Keratinocyte (primary cell): ENCODE data around the gene IL12RB2. TPM values are rescaled to one million over a fixed set of nuclear protein-coding genes. Genes with fewer than 3 reads are reported as not detected.

Experiments used
- DNase-seq: peaks from one replicate; pipeline ENCODE4 v3.0.0-alpha.2; 2011; ENCODE audit warnings: low read depth, missing footprints, low spot score
- FAIRE-seq: peaks from 2 replicates; lab custom pipeline; 2011; peaks lifted over from hg19 to GRCh38; lab: Jason Lieb, UNC
- H2AFZ ChIP-seq: 2 replicates; pipeline ENCODE4 v1.6.0; 2012; ENCODE audit warnings: low read length, control low read depth, inconsistent platforms; ENCODE audit not compliant: control insufficient read depth
- H3K27ac ChIP-seq: 2 replicates; pipeline ENCODE4 v1.5.1; 2011; ENCODE audit warnings: low read length; ENCODE audit not compliant: control insufficient read depth, insufficient read depth
- H3K27me3 ChIP-seq: 3 replicates; pipeline ENCODE4 v1.6.0; 2011; ENCODE audit warnings: low read length; ENCODE audit not compliant: control insufficient read depth, insufficient read depth; ENCODE audit errors: extremely low read depth
- H3K36me3 ChIP-seq, 2 experiments: 2 replicates in 1 of 2; 3 replicates in 1 of 2; pipeline ENCODE4 v1.5.1; 2011; ENCODE audit warnings: low read length in 2 of 2, mild to moderate bottlenecking in 1 of 2; ENCODE audit not compliant: control insufficient read depth in 2 of 2, insufficient read depth in 2 of 2; ENCODE audit errors: extremely low read depth in 1 of 2
- H3K4me1 ChIP-seq: 3 replicates; pipeline ENCODE4 v1.5.1; 2011; ENCODE audit warnings: low read length; ENCODE audit not compliant: control insufficient read depth, insufficient read depth; ENCODE audit errors: extremely low read depth
- H3K4me2 ChIP-seq: 3 replicates; pipeline ENCODE4 v1.6.0; 2011; ENCODE audit warnings: low read depth, low read length; ENCODE audit not compliant: control insufficient read depth, insufficient read depth; ENCODE audit errors: extremely low read depth
- H3K4me3 ChIP-seq, 3 experiments: fragments of 200-600 bp in 1 of 3; sonication (generic) in 1 of 3; 2 replicates in 2 of 3; 3 replicates in 1 of 3; pipeline ENCODE4 v1.5.1; 2011 to 2016; ENCODE audit warnings: low read length in 3 of 3, mild to moderate bottlenecking in 3 of 3, control low read depth in 2 of 3, inconsistent platforms in 1 of 3, low read depth in 1 of 3, mixed read lengths in 1 of 3, mixed run types in 1 of 3, moderate library complexity in 1 of 3; ENCODE audit not compliant: control insufficient read depth in 2 of 3, insufficient read depth in 2 of 3; ENCODE audit errors: extremely low read depth in 1 of 3
- H3K79me2 ChIP-seq: 2 replicates; pipeline ENCODE4 v1.6.0; 2012; ENCODE audit warnings: low read length; ENCODE audit not compliant: control insufficient read depth, insufficient read depth
- H3K9ac ChIP-seq: 3 replicates; pipeline ENCODE4 v1.6.0; 2011; ENCODE audit warnings: low read length; ENCODE audit not compliant: control insufficient read depth, insufficient read depth; ENCODE audit errors: extremely low read depth
- H3K9me1 ChIP-seq: 3 replicates; pipeline ENCODE4 v1.6.0; 2011; ENCODE audit warnings: low read length; ENCODE audit not compliant: control insufficient read depth, insufficient read depth; ENCODE audit errors: extremely low read depth
- H3K9me3 ChIP-seq: 2 replicates; pipeline ENCODE4 v1.5.1; 2012; ENCODE audit warnings: low read depth, low read length; ENCODE audit not compliant: control insufficient read depth
- H4K20me1 ChIP-seq: 3 replicates; pipeline ENCODE4 v1.6.0; 2011; ENCODE audit warnings: low read length; ENCODE audit not compliant: control insufficient read depth, insufficient read depth; ENCODE audit errors: extremely low read depth
- CTCF ChIP-seq, 3 experiments: IDR thresholded peaks in 1 of 3; conservative IDR thresholded peaks in 1 of 3; optimal IDR thresholded peaks in 1 of 3; 2 replicates in 2 of 3; 3 replicates in 1 of 3; pipeline versions ENCODE3 to v1.5.1; 2011; ENCODE audit warnings: low read length in 3 of 3, mild to moderate bottlenecking in 3 of 3, moderate library complexity in 2 of 3, control low read depth in 1 of 3, inconsistent platforms in 1 of 3; ENCODE audit not compliant: insufficient read depth in 2 of 3; ENCODE audit errors: extremely low read depth in 1 of 3
- EZH2 ChIP-seq: IDR thresholded peaks from one replicate; pipeline ENCODE4 v1.6.1; 2012; ENCODE audit warnings: inconsistent platforms, mild to moderate bottlenecking, low read length, moderate library complexity
- dilution Hi-C: fragments of 300-500 bp; cut with MboI; formaldehyde crosslinking; loops from one replicate; pipeline ENCODE4 v1.7.0; 2020; ENCODE audit warnings: low sequenced_read_pairs; ENCODE audit not compliant: extremely low pct_ligation_motif_present
- polyA plus RNA-seq, 5 experiments: library from polyadenylated mRNA; depleted of rRNA in 3 of 5; stranded (reverse) in 3 of 5; stranded (forward) in 1 of 5; unstranded in 1 of 5; fragments of >200 nt; gene quantifications; 1 replicate in 1 of 5; 2 replicates in 3 of 5; 3 replicates in 1 of 5; pipeline versions ENCODE4 v1.2.1 to v1.2.3, GENCODE V29; 2011 to 2012; ENCODE audit warnings: missing spikeins in 2 of 5, low read depth in 1 of 5, low replicate concordance in 1 of 5

Gene IL12RB2
- polyA plus RNA-seq, 1 donor (not counting 4 experiments of a cell fraction or from before 2014, with no cell fraction given), result 0.63 TPM

DNA sequence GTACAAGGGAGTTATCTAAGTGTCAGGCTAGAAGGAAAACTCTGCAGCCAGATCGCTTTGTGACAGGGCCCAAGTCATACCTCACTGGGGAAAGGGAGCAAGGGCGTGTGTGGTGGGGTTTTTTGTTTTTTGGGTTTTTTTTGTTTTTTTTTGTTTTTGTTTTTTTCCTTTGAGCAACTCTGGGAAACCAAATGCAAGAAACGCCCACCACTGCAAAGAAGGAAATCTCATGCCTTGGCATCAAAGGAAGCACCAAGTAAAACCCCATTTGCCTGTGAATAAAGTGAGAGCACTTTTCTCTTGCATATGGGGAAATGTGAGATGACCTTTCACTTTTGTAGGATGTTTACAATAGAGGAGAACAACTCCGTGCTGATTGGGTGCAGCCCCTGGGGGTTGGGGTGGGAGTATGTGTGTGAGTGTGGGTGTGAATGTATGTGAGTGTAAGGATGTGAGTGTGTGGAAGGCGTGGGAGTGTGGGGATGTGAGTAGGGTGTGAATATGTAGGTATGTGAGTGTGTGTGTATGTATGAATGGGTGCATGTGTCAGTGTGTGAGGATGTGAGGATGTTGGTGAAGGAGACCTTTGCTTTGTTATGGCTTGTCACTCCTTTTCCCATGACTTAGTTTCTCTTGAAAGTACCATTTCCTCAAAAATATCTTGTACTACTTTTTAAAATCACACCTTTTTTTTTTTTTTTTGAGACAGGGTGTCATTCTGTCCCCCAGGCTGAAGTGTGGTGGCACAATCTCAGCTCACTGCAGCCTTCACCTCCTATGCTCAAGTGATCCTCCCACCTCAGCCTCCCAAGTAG, 34.6 kb downstream of the IL12RB2 start:
- dilution Hi-C loops, result no loop called here
- no peak overlapping the region for H3K27ac ChIP-seq
- no peak overlapping the region for H3K4me2 ChIP-seq
- no peaks in the 10 kb centered on the region for H3K79me2 ChIP-seq
- no peaks in the 10 kb centered on the region for H4K20me1 ChIP-seq
- DNase-seq (no peak), FAIRE-seq (no peak)
- H3K4me1 ChIP-seq, result peaks cover 22% of the 10 kb centered on the region
- no peak for TF ChIP-seq CTCF (optimal IDR thresholded peaks at IDR 0.05 in 1 of 3, IDR thresholded peaks at IDR 0.05 in 1 of 3, conservative IDR thresholded peaks at IDR 0.05 in 1 of 3; ENCODE audit: extremely low read depth in 1 of 3, insufficient read depth in 2 of 3, low read length in 3 of 3)
- H3K36me3 ChIP-seq, result no peaks in the 10 kb centered on the region
- H3K4me3 ChIP-seq, result no peak overlapping the region
- H2AFZ ChIP-seq, result no peak overlapping the region
- no peaks in the 10 kb centered on the region for H3K9me3 ChIP-seq
- no peaks in the 10 kb centered on the region for H3K9me1 ChIP-seq
- no peak overlapping the region for H3K9ac ChIP-seq
- no peaks in the 10 kb centered on the region for H3K27me3 ChIP-seq

- no peaks in the 10 kb centered on the region for H3K79me2 ChIP-seq
- no peak for FAIRE-seq
- H4K20me1 ChIP-seq, result no peaks in the 10 kb centered on the region
- no peaks in the 10 kb centered on the region for H3K27me3 ChIP-seq
- dilution Hi-C loops, result no loop called here
- H3K4me1 ChIP-seq, result peaks cover 34% of the 10 kb centered on the region
- H3K27ac ChIP-seq, result no peak overlapping the region
- TF ChIP-seq EZH2 (no peak), CTCF (optimal IDR thresholded peaks at IDR 0.05 in 1 of 3, IDR thresholded peaks at IDR 0.05 in 1 of 3, conservative IDR thresholded peaks at IDR 0.05 in 1 of 3; ENCODE audit: extremely low read depth in 1 of 3, insufficient read depth in 2 of 3, low read length in 3 of 3) (no peak)
- no peak overlapping the region for H2AFZ ChIP-seq
- no peak overlapping the region for H3K4me2 ChIP-seq
- H3K9me1 ChIP-seq, result no peaks in the 10 kb centered on the region
- H3K4me3 ChIP-seq, result no peak overlapping the region
- no peak overlapping the region for H3K9ac ChIP-seq
- H3K9me3 ChIP-seq, result no peaks in the 10 kb centered on the region
- no peak for DNase-seq
- H3K36me3 ChIP-seq, result no peaks in the 10 kb centered on the region
Measured at GRCh38 chr1:67345556-67345955, 37.9 kb downstream of the IL12RB2 start.
